Measurements from ENCODE around the gene CDKN2AIPNL. TPM values are rescaled to one million over a fixed set of nuclear protein-coding genes. Genes with fewer than 3 reads are reported as not detected.
A peak's percentile ranks its signal among the peaks of the same experiment; 100 is the strongest.

Gene CDKN2AIPNL
- 41.3 TPM for total RNA-seq (ENCODE audit: unreplicated experiment)
- long read RNA-seq, transcript CDKN2AIPNL-202 (3 exons, 1,223 nt): major isoform, 32 of 37 reads
- long read RNA-seq, partial matches to known transcripts: 2 of 37 reads
- long read RNA-seq, other reads (novel, unspliced or antisense): 3 of 37 reads

GRCh38 chr5:134411546-134412266 lies at the start of gene CDKN2AIPNL:
Gene CDKN2AIPNL (minus strand): TSS chr5:134411881. CDS start chr5:134411854, 27 bp downstream.
- no peak for TF ChIP-seq CTCF (IDR thresholded peaks at IDR 0.05; ENCODE audit: partially characterized antibody, unreplicated experiment)
- H3K27me3 Mint-ChIP-seq (ENCODE audit: unreplicated experiment): peaks cover 3% of the 10 kb centered on the region
- no peaks in the 10 kb centered on the region for H3K4me1 Mint-ChIP-seq (ENCODE audit: low read depth, unreplicated experiment)
- H3K4me3 Mint-ChIP-seq (ENCODE audit: unreplicated experiment): peak within 1 kb of the TSS; percentile 98
- H3K36me3 Mint-ChIP-seq (ENCODE audit: unreplicated experiment): no peaks in the 10 kb centered on the region
- peak; percentile 94 for DNase-seq
- H3K27ac Mint-ChIP-seq (ENCODE audit: unreplicated experiment): peak within 1 kb of the TSS; percentile 96
- H3K9me3 Mint-ChIP-seq (ENCODE audit: unreplicated experiment): no peaks in the 10 kb centered on the region

GRCh38 chr5:134460551-134460950 lies 48.9 kb upstream of the CDKN2AIPNL start:
- no peaks in the 10 kb centered on the region for H3K9me3 Mint-ChIP-seq (ENCODE audit: unreplicated experiment)
- no peak overlapping the region for H3K4me3 Mint-ChIP-seq (ENCODE audit: unreplicated experiment)
- H3K4me1 Mint-ChIP-seq (ENCODE audit: low read depth, unreplicated experiment): peaks cover 2% of the 10 kb centered on the region
- no peaks in the 10 kb centered on the region for H3K36me3 Mint-ChIP-seq (ENCODE audit: unreplicated experiment)
- TF ChIP-seq CTCF (IDR thresholded peaks at IDR 0.05; ENCODE audit: partially characterized antibody, unreplicated experiment): no peak
- no peak overlapping the region for H3K27ac Mint-ChIP-seq (ENCODE audit: unreplicated experiment)
- no peak for DNase-seq
- peaks cover 1% of the 10 kb centered on the region for H3K27me3 Mint-ChIP-seq (ENCODE audit: unreplicated experiment)

GRCh38 chr5:134459491-134459890 lies 47.8 kb upstream of the CDKN2AIPNL start:
- Mint-ChIP-seq H3K4me1 (ENCODE audit: low read depth, unreplicated experiment) (peaks cover 2% of the 10 kb centered on the region), H3K27me3 (ENCODE audit: unreplicated experiment) (peaks cover 5% of the 10 kb centered on the region), H3K9me3 (ENCODE audit: unreplicated experiment) (peaks cover 1% of the 10 kb centered on the region), H3K36me3 (ENCODE audit: unreplicated experiment) (peaks cover 5% of the 10 kb centered on the region), H3K27ac (ENCODE audit: unreplicated experiment) (no peak overlapping the region), H3K4me3 (ENCODE audit: unreplicated experiment) (no peak overlapping the region)
- no peak for DNase-seq
- TF ChIP-seq CTCF (IDR thresholded peaks at IDR 0.05; ENCODE audit: partially characterized antibody, unreplicated experiment): no peak

GRCh38 chr5:134459010-134459403 lies 47.3 kb upstream of the CDKN2AIPNL start:
- no peak for TF ChIP-seq CTCF (IDR thresholded peaks at IDR 0.05; ENCODE audit: partially characterized antibody, unreplicated experiment)
- Mint-ChIP-seq H3K9me3 (ENCODE audit: unreplicated experiment) (peaks cover 1% of the 10 kb centered on the region), H3K4me3 (ENCODE audit: unreplicated experiment) (no peak overlapping the region), H3K4me1 (ENCODE audit: low read depth, unreplicated experiment) (peaks cover 2% of the 10 kb centered on the region), H3K36me3 (ENCODE audit: unreplicated experiment) (peaks cover 5% of the 10 kb centered on the region), H3K27me3 (ENCODE audit: unreplicated experiment) (peaks cover 5% of the 10 kb centered on the region), H3K27ac (ENCODE audit: unreplicated experiment) (no peak overlapping the region)
- DNase-seq: no peak
